HepG2 (cell line): ENCODE data around the gene CNNM1. TPM values are rescaled to one million over a fixed set of nuclear protein-coding genes. Genes with fewer than 3 reads are reported as not detected.

Experiments
- BCLAF1 ChIP-seq: fragments of 450-650 bp; IDR thresholded peaks from 2 replicates; pipeline ENCODE4 v1.6.1; 2017; ENCODE audit warnings: mild to moderate bottlenecking
- GATAD1 ChIP-seq: IDR thresholded peaks from 2 replicates; pipeline ENCODE4 v1.6.1; 2016; ENCODE audit warnings: missing genetic modification reagents, missing compliant biosample characterization
- PAX8 ChIP-seq: sonication (generic); formaldehyde crosslinking; IDR thresholded peaks from 2 replicates; pipeline ENCODE4 v1.8.0; 2022; ENCODE audit warnings: mild to moderate bottlenecking, missing genetic modification reagents, borderline replicate concordance
- RELA ChIP-seq: sonication (generic); formaldehyde crosslinking; IDR thresholded peaks from 2 replicates; pipeline ENCODE4 v1.4.0; 2020; ENCODE audit warnings: missing genetic modification reagents
- RERE ChIP-seq: IDR thresholded peaks from 2 replicates; pipeline ENCODE4 v1.6.1; 2016; ENCODE audit warnings: low read depth, missing genetic modification reagents, missing compliant biosample characterization
- SOX13 ChIP-seq, 3 experiments: fragments of 450-650 bp in 1 of 3; sonication (generic) in 1 of 3; formaldehyde crosslinking in 1 of 3; IDR thresholded peaks in 2 of 3; conservative IDR thresholded peaks in 1 of 3; 2 replicates each; pipeline versions ENCODE4 v1.5.0 to v1.6.1; 2016 to 2020; ENCODE audit warnings: antibody characterized with exemption in 1 of 3, mild to moderate bottlenecking in 1 of 3, missing compliant biosample characterization in 1 of 3, missing genetic modification reagents in 1 of 3, moderate library complexity in 1 of 3
- ZNF317 ChIP-seq: sonication (generic); formaldehyde crosslinking; IDR thresholded peaks from 2 replicates; pipeline ENCODE4 v1.5.0; 2020; ENCODE audit warnings: mild to moderate bottlenecking, missing genetic modification reagents
- ZNF546 ChIP-seq: sonication (generic); formaldehyde crosslinking; conservative IDR thresholded peaks from 2 replicates; pipeline ENCODE4 v1.8.1; 2023; ENCODE audit warnings: mild to moderate bottlenecking, missing genetic modification reagents
- ZNF816 ChIP-seq: sonication (generic); formaldehyde crosslinking; IDR thresholded peaks from 2 replicates; pipeline ENCODE4 v1.8.0; 2022; ENCODE audit warnings: missing genetic modification reagents, mild to moderate bottlenecking, borderline replicate concordance
- polyA plus RNA-seq, 8 experiments: library from polyadenylated mRNA; depleted of rRNA in 3 of 8; stranded (reverse) in 7 of 8; unstranded in 1 of 8; fragments of >200 nt; fragmentation: Illumina TruSeq in 4 of 8; extraction: Trizol in 4 of 8; gene quantifications; 2 replicates each; pipeline versions ENCODE4 v1.2.1 to v1.2.3, GENCODE V29; 2011 to 2016; ENCODE audit warnings: low read depth in 4 of 8, missing spikeins in 1 of 8, mixed read lengths in 1 of 8; ENCODE audit not compliant: insufficient read depth in 1 of 8
- total RNA-seq, 5 experiments: library from RNA; depleted of rRNA; stranded (reverse); fragments of >200 nt; fragmentation: Illumina TruSeq; extraction: Trizol; gene quantifications; 2 replicates each; pipeline ENCODE4 v1.2.3, GENCODE V29; 2016; ENCODE audit warnings: low read depth in 1 of 5
- TF ChIP-seq, protein P1 (sequence below): sonication (generic); formaldehyde crosslinking; IDR thresholded peaks from 2 replicates; pipeline ENCODE4 v1.5.0; 2020; ENCODE audit warnings: missing genetic modification reagents
- TF ChIP-seq, protein P2 (sequence below), 2 experiments: sonication (generic) in 1 of 2; formaldehyde crosslinking in 1 of 2; IDR thresholded peaks; 2 replicates each; pipeline versions ENCODE4 v1.6.1 to v1.9.0; 2014 to 2022; ENCODE audit warnings: antibody characterized with exemption in 1 of 2, borderline replicate concordance in 1 of 2, inconsistent platforms in 1 of 2, low read depth in 1 of 2, missing genetic modification reagents in 1 of 2

CNNM1 gene
- total and polyA plus RNA-seq, 2 of the 13 experiments (the other 11 are each of a cell fraction or from before 2014, with no cell fraction given), result 4.3 to 9.6 TPM

DNA sequence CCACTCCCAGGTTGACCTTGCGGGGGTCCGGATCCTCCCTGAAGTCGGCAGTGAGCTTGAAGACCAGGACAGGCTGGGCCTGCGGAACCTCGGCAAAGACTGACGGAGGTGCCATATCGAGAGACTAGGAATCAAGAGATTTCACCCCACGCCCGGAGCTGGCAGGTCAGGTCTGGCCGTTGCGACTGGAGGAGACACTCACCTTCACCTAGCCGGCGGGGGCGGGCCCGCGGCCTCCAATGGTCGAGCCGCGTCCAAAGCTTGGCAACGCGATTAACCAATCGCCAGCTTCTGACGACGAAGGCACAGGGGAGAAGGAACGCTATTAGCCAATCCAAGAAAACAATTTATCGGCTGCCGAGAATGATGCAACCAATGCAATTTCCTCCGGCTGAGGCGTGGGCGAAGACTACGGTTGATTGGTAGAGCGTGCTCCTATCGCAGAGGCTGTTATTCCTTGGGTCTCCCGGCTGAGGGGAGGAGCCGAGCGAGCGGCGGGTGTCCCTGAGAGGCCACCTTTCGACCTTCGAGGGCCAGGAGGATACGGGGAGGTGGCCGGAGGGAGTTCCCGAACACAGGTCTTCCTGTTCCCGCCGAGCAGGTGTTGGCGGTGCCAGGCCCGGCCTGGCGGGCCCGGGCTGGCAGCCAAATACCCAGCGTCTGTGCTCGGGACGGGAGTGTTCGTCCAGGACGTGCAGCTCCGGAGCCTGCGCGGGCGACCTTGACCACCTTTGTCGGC is 101.5 kb downstream of the CNNM1 start, which contains the start of gene GOT1 (continued):
- TF ChIP-seq SOX13 (IDR thresholded peaks at IDR 0.05), result no peak
- TF ChIP-seq SOX13 (CRISPR knock-in tag; conservative IDR thresholded peaks at IDR 0.05 in 1 of 2, IDR thresholded peaks at IDR 0.05 in 1 of 2), result peak in 1 of 2 experiments; percentile 53; a peak in 2 of 4 replicates
- TF ChIP-seq GATAD1, result peak; percentile 89
- peak; percentile 54; the same call in 1 of the 2 replicates for TF ChIP-seq ZNF317 (CRISPR knock-in tag)
- no peak for TF ChIP-seq BCLAF1
- TF ChIP-seq, protein P1, sequence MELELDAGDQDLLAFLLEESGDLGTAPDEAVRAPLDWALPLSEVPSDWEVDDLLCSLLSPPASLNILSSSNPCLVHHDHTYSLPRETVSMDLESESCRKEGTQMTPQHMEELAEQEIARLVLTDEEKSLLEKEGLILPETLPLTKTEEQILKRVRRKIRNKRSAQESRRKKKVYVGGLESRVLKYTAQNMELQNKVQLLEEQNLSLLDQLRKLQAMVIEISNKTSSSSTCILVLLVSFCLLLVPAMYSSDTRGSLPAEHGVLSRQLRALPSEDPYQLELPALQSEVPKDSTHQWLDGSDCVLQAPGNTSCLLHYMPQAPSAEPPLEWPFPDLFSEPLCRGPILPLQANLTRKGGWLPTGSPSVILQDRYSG (CRISPR knock-in tag), result no peak
- peak; percentile 56; the same call in 1 of the 2 replicates for TF ChIP-seq ZNF546 (CRISPR knock-in tag)
- no peak for TF ChIP-seq PAX8 (CRISPR knock-in tag)
- TF ChIP-seq, protein P2, sequence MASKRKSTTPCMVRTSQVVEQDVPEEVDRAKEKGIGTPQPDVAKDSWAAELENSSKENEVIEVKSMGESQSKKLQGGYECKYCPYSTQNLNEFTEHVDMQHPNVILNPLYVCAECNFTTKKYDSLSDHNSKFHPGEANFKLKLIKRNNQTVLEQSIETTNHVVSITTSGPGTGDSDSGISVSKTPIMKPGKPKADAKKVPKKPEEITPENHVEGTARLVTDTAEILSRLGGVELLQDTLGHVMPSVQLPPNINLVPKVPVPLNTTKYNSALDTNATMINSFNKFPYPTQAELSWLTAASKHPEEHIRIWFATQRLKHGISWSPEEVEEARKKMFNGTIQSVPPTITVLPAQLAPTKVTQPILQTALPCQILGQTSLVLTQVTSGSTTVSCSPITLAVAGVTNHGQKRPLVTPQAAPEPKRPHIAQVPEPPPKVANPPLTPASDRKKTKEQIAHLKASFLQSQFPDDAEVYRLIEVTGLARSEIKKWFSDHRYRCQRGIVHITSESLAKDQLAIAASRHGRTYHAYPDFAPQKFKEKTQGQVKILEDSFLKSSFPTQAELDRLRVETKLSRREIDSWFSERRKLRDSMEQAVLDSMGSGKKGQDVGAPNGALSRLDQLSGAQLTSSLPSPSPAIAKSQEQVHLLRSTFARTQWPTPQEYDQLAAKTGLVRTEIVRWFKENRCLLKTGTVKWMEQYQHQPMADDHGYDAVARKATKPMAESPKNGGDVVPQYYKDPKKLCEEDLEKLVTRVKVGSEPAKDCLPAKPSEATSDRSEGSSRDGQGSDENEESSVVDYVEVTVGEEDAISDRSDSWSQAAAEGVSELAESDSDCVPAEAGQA (IDR thresholded peaks at IDR 0.05; ENCODE audit: low read depth), result no peak
- TF ChIP-seq, protein P2 (CRISPR knock-in tag; IDR thresholded peaks at IDR 0.05; ENCODE audit: borderline replicate concordance), result no peak
- TF ChIP-seq RERE (CRISPR knock-in tag), result no peak; the same call in 1 of the 2 replicates
- TF ChIP-seq ZNF816, result peak; percentile 82; the same call in 1 of the 2 replicates
- TF ChIP-seq RELA (CRISPR knock-in tag), result no peak
